Effector memory CD8-positive, alpha-beta T cell (primary cell): ENCODE data around the gene IGFBP7.

ENCODE experiments used
- ATAC-seq: fragments of 150-1000 bp; cut with Tn5 transposase; replicated peaks from 2 replicates; pipeline ENCODE4 v1.10.0; 2021; ENCODE audit warnings: mild to moderate bottlenecking, moderate library complexity
- DNase-seq, 3 experiments: peaks; one replicate each; pipeline ENCODE4 v3.0.0; 2021
- H3K27ac Mint-ChIP-seq, 2 donors: one replicate each; pipeline ENCODE4 v1.8.0; 2022; ENCODE audit warnings: mild to moderate bottlenecking in 2 of 2, mixed read lengths in 2 of 2, moderate library complexity in 2 of 2
- H3K27me3 Mint-ChIP-seq, 2 donors: one replicate each; pipeline ENCODE4 v1.8.0; 2022; ENCODE audit warnings: mixed read lengths in 2 of 2
- H3K36me3 Mint-ChIP-seq: one replicate; pipeline ENCODE4 v1.8.0; 2022; ENCODE audit warnings: mild to moderate bottlenecking, moderate library complexity, mixed read lengths; ENCODE audit not compliant: insufficient read depth
- H3K4me1 Mint-ChIP-seq, 2 donors: one replicate each; pipeline ENCODE4 v1.8.0; 2022; ENCODE audit warnings: low read depth in 2 of 2, mixed read lengths in 2 of 2
- H3K4me3 Mint-ChIP-seq, 2 donors: one replicate each; pipeline ENCODE4 v1.8.0; 2022; ENCODE audit warnings: mild to moderate bottlenecking in 2 of 2, mixed read lengths in 2 of 2, moderate library complexity in 2 of 2
- H3K9me3 Mint-ChIP-seq, 2 donors: one replicate each; pipeline ENCODE4 v1.8.0; 2022; ENCODE audit warnings: mixed read lengths in 2 of 2

Gene IGFBP7

GRCh38 chr4:57084360-57084759, 25.8 kb downstream of the IGFBP7 start:
- no peak overlapping the region for H3K27ac Mint-ChIP-seq
- DNase-seq (no peak), ATAC-seq (no peak)
- no peaks in the 10 kb centered on the region for H3K9me3 Mint-ChIP-seq
- no peak overlapping the region for H3K4me3 Mint-ChIP-seq
- H3K27me3 Mint-ChIP-seq, result peaks cover 40% of the 10 kb centered on the region in 2 donors
- peaks cover 2% of the 10 kb centered on the region for H3K36me3 Mint-ChIP-seq
- H3K4me1 Mint-ChIP-seq, result peaks cover 3 to 4% of the 10 kb centered on the region in 2 donors

- no peak overlapping the region for H3K4me3 Mint-ChIP-seq
- ATAC-seq (no peak), DNase-seq (no peak)
- H3K27me3 Mint-ChIP-seq, result peaks cover 46 to 52% of the 10 kb centered on the region in 2 donors
- H3K9me3 Mint-ChIP-seq, result no peaks in the 10 kb centered on the region
- peaks cover 2% of the 10 kb centered on the region for H3K36me3 Mint-ChIP-seq
- peaks cover 3 to 4% of the 10 kb centered on the region in 2 donors for H3K4me1 Mint-ChIP-seq
- no peak overlapping the region for H3K27ac Mint-ChIP-seq
Observed at GRCh38 chr4:57083090-57083489, 27.1 kb downstream of the IGFBP7 start.

GRCh38 chr4:57081651-57082621, 28.2 kb downstream of the IGFBP7 start:
- H3K27me3 Mint-ChIP-seq, result peaks cover 45 to 54% of the 10 kb centered on the region in 2 donors
- H3K9me3 Mint-ChIP-seq, result no peaks in the 10 kb centered on the region
- peaks cover 3 to 4% of the 10 kb centered on the region in 2 donors for H3K4me1 Mint-ChIP-seq
- DNase-seq, result no peak
- peaks cover 2% of the 10 kb centered on the region for H3K36me3 Mint-ChIP-seq
- no peak overlapping the region for H3K4me3 Mint-ChIP-seq
- no peak overlapping the region for H3K27ac Mint-ChIP-seq
- no peak for ATAC-seq

- no peak for DNase-seq
Observed at GRCh38 chr4:57080781-57081650, 29.2 kb downstream of the IGFBP7 start.

GRCh38 chr4:57078685-57079521, 31.3 kb downstream of the IGFBP7 start:
- H3K9me3 Mint-ChIP-seq, result no peaks in the 10 kb centered on the region
- H3K27ac Mint-ChIP-seq, result no peak overlapping the region
- H3K4me3 Mint-ChIP-seq, result no peak overlapping the region
- ATAC-seq (no peak), DNase-seq (no peak)
- H3K27me3 Mint-ChIP-seq, result peaks cover 59 to 62% of the 10 kb centered on the region in 2 donors
- no peaks in the 10 kb centered on the region for H3K36me3 Mint-ChIP-seq
- H3K4me1 Mint-ChIP-seq, result no peaks in the 10 kb centered on the region

More at GRCh38 chr4:57080781-57081650, 29.2 kb downstream of the IGFBP7 start:
- H3K27me3 Mint-ChIP-seq, result peaks cover 48 to 55% of the 10 kb centered on the region in 2 donors
- H3K36me3 Mint-ChIP-seq, result peaks cover 2% of the 10 kb centered on the region
- peaks cover 3 to 4% of the 10 kb centered on the region in 2 donors for H3K4me1 Mint-ChIP-seq
- ATAC-seq, result no peak
- H3K9me3 Mint-ChIP-seq, result no peaks in the 10 kb centered on the region
- H3K27ac Mint-ChIP-seq, result no peak overlapping the region
- H3K4me3 Mint-ChIP-seq, result no peak overlapping the region

- H3K27ac Mint-ChIP-seq, result no peak overlapping the region
Observed at GRCh38 chr4:57077550-57078343, 32.4 kb downstream of the IGFBP7 start.

GRCh38 chr4:57076646-57077045, 33.5 kb downstream of the IGFBP7 start:
- H3K27ac Mint-ChIP-seq, result no peak overlapping the region
- H3K4me1 Mint-ChIP-seq, result no peaks in the 10 kb centered on the region
- no peak for DNase-seq
- no peak overlapping the region for H3K4me3 Mint-ChIP-seq
- H3K9me3 Mint-ChIP-seq, result no peaks in the 10 kb centered on the region
- peaks cover 63 to 68% of the 10 kb centered on the region in 2 donors for H3K27me3 Mint-ChIP-seq
- no peaks in the 10 kb centered on the region for H3K36me3 Mint-ChIP-seq
- ATAC-seq, result no peak

More at GRCh38 chr4:57077550-57078343, 32.4 kb downstream of the IGFBP7 start:
- H3K9me3 Mint-ChIP-seq, result no peaks in the 10 kb centered on the region
- H3K36me3 Mint-ChIP-seq, result no peaks in the 10 kb centered on the region
- peaks cover 63 to 67% of the 10 kb centered on the region in 2 donors for H3K27me3 Mint-ChIP-seq
- H3K4me1 Mint-ChIP-seq, result no peaks in the 10 kb centered on the region
- DNase-seq, result no peak
- ATAC-seq, result no peak
- H3K4me3 Mint-ChIP-seq, result no peak overlapping the region

GRCh38 chr4:57075367-57075766, 34.8 kb downstream of the IGFBP7 start:
- no peak overlapping the region for H3K27ac Mint-ChIP-seq
- DNase-seq (no peak), ATAC-seq (no peak)
- peaks cover 58 to 63% of the 10 kb centered on the region in 2 donors for H3K27me3 Mint-ChIP-seq
- no peaks in the 10 kb centered on the region for H3K4me1 Mint-ChIP-seq
- H3K36me3 Mint-ChIP-seq, result no peaks in the 10 kb centered on the region
- H3K4me3 Mint-ChIP-seq, result no peak overlapping the region
- no peaks in the 10 kb centered on the region for H3K9me3 Mint-ChIP-seq

- H3K27ac Mint-ChIP-seq, result no peak overlapping the region
Observed at GRCh38 chr4:57074744-57075143, 35.4 kb downstream of the IGFBP7 start.

GRCh38 chr4:57073559-57073958, 36.6 kb downstream of the IGFBP7 start:
- no peak for DNase-seq
- Mint-ChIP-seq H3K36me3 (no peaks in the 10 kb centered on the region), H3K4me1 (no peaks in the 10 kb centered on the region), H3K9me3 (no peaks in the 10 kb centered on the region), H3K27me3 (peaks cover 40 to 45% of the 10 kb centered on the region in 2 donors), H3K4me3 (no peak overlapping the region), H3K27ac (no peak overlapping the region)
- ATAC-seq, result no peak

More at GRCh38 chr4:57074744-57075143, 35.4 kb downstream of the IGFBP7 start:
- Mint-ChIP-seq H3K9me3 (no peaks in the 10 kb centered on the region), H3K27me3 (peaks cover 51 to 57% of the 10 kb centered on the region in 2 donors), H3K4me3 (no peak overlapping the region), H3K4me1 (no peaks in the 10 kb centered on the region), H3K36me3 (no peaks in the 10 kb centered on the region)
- DNase-seq (no peak), ATAC-seq (no peak)

GRCh38 chr4:57071326-57071725, 38.9 kb downstream of the IGFBP7 start:
- no peak overlapping the region for H3K4me3 Mint-ChIP-seq
- DNase-seq, result no peak
- H3K27ac Mint-ChIP-seq, result no peak overlapping the region
- H3K4me1 Mint-ChIP-seq, result no peaks in the 10 kb centered on the region
- no peak for ATAC-seq
- no peaks in the 10 kb centered on the region for H3K36me3 Mint-ChIP-seq
- H3K9me3 Mint-ChIP-seq, result no peaks in the 10 kb centered on the region
- H3K27me3 Mint-ChIP-seq, result peaks cover 23 to 34% of the 10 kb centered on the region in 2 donors

- DNase-seq (no peak), ATAC-seq (no peak)
- no peaks in the 10 kb centered on the region for H3K9me3 Mint-ChIP-seq
- no peaks in the 10 kb centered on the region for H3K4me1 Mint-ChIP-seq
- no peak overlapping the region for H3K27ac Mint-ChIP-seq
- H3K36me3 Mint-ChIP-seq, result no peaks in the 10 kb centered on the region
- no peak overlapping the region for H3K4me3 Mint-ChIP-seq
- H3K27me3 Mint-ChIP-seq, result peaks cover 21 to 34% of the 10 kb centered on the region in 2 donors
Observed at GRCh38 chr4:57070461-57070860, 39.7 kb downstream of the IGFBP7 start.
